ENCODE data around the gene GPI.
A peak's percentile ranks its signal among the peaks of the same experiment; 100 is the strongest.

The GPI gene

DNA sequence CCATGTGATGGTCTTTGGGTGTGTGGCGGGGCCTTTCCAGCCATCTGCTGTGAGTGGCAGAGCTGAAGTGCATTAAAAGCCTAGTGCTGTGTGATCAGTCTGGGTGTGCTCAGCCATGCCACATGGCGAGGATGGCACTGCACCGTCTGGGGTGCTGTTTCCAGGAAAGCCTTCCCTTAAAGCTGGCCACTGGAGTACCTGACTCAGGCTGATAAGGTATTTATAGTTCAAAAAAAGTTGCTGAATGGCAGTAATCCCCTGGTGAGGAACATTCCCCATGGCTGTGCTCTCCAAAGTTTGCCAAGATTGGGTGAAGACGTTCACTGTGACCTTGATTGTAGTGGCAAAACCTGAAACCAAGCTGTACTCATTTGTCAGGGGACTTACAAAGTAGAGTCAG, 6.0 kb downstream of the GPI start:
- Mint-ChIP-seq H3K36me3 (ENCODE audit: low read depth) (peaks cover 68% of the 10 kb centered on the region), H3K27ac (no peak overlapping the region), H3K4me1 (peaks cover 23% of the 10 kb centered on the region), H3K9me3 (no peaks in the 10 kb centered on the region), H3K27me3 (ENCODE audit: low read depth, poor library complexity) (no peaks in the 10 kb centered on the region), H3K4me3 (no peak overlapping the region)
- DNase-seq: no peak
- no peak for TF ChIP-seq CTCF (IDR thresholded peaks at IDR 0.05)

DNA sequence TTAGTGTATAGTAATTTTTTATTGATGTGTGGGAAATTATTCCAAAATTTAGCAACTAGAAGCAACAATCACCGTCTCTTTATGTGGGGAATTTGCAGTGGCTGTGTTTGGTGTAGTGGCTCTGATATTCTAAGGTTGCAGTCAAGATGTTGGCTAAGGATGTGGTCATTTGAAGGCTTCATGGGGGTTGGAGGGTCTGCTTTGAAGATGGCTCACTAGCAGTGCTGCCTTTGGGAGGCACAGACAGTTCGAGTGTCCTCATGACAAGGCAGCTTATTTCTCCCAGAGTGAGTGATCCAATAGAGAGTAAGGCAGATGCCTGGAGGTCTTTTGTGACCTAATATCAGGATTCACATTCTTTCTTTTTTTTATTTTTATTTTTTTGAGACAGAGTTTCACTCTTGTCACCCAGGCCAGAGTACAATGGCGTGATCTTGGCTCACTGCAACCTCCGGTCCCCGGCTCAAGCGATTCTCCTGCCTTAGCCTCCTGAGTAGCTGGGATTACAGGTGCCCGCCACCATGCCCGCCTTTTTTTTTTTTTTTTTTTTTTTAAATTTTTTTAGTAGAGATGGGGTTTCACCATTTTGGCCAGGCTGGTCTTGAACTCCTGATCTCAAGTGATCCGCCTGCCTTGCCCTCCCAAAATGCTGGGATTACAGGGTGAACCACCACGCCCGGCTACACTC, 8.7 kb downstream of the GPI start:
- H3K27ac Mint-ChIP-seq: peak overlapping the region; percentile 52
- no peaks in the 10 kb centered on the region for H3K4me1 Mint-ChIP-seq
- no peak overlapping the region for H3K4me3 Mint-ChIP-seq
- no peaks in the 10 kb centered on the region for H3K27me3 Mint-ChIP-seq (ENCODE audit: low read depth, poor library complexity)
- peaks cover 64% of the 10 kb centered on the region for H3K36me3 Mint-ChIP-seq (ENCODE audit: low read depth)
- TF ChIP-seq CTCF (IDR thresholded peaks at IDR 0.05): no peak
- H3K9me3 Mint-ChIP-seq: no peaks in the 10 kb centered on the region
- DNase-seq: no peak

DNA sequence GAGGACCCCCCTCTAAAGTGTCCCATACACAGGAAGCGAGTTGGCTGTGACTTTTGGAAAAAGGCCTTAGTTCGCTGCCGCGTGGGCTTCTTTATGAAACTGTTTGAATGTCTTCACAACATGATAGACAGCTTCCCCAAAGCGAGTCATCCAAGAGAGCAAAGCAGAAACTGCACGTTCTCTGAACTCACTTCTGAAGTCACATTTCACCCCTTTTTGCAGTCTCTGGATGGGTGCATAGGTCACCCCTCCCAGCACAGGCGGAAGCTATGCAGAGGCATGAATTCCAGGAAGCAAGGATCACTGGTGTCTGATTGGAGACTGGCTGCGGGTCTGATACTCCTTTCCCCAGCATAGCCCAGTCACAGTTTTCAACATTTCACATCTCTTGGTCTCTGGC, 10.6 kb downstream of the GPI start:
- Mint-ChIP-seq H3K4me1 (no peaks in the 10 kb centered on the region), H3K9me3 (no peaks in the 10 kb centered on the region), H3K4me3 (no peak overlapping the region), H3K27ac (no peak overlapping the region), H3K27me3 (ENCODE audit: low read depth, poor library complexity) (no peaks in the 10 kb centered on the region), H3K36me3 (ENCODE audit: low read depth) (peaks cover 58% of the 10 kb centered on the region)
- no peak for TF ChIP-seq CTCF (IDR thresholded peaks at IDR 0.05)
- no peak for DNase-seq

GRCh38 chr19:34380639-34381241, 15.7 kb downstream of the GPI start:
- Mint-ChIP-seq H3K27me3 (ENCODE audit: low read depth, poor library complexity) (no peaks in the 10 kb centered on the region), H3K36me3 (ENCODE audit: low read depth) (peaks cover 67% of the 10 kb centered on the region), H3K27ac (no peak overlapping the region), H3K4me3 (no peak overlapping the region), H3K9me3 (no peaks in the 10 kb centered on the region), H3K4me1 (no peaks in the 10 kb centered on the region)
- TF ChIP-seq CTCF (IDR thresholded peaks at IDR 0.05): no peak
- no peak for DNase-seq

GRCh38 chr19:34381399-34382251, 16.6 kb downstream of the GPI start:
- Mint-ChIP-seq H3K36me3 (ENCODE audit: low read depth) (peaks cover 72% of the 10 kb centered on the region), H3K4me3 (no peak overlapping the region), H3K9me3 (no peaks in the 10 kb centered on the region), H3K27me3 (ENCODE audit: low read depth, poor library complexity) (no peaks in the 10 kb centered on the region), H3K4me1 (no peaks in the 10 kb centered on the region), H3K27ac (no peak overlapping the region)
- TF ChIP-seq CTCF (IDR thresholded peaks at IDR 0.05): no peak
- no peak for DNase-seq
